ENCODE results near the gene DIABLO.
A peak's percentile ranks its signal among the peaks of the same experiment; 100 is the strongest.
"Not testable (repeated sequence)": the region's sequence is repeated elsewhere in the genome, so short reads cannot be mapped to it uniquely, and the experiment has no call there.

DIABLO gene

GRCh38 chr12:122189626-122190475, 36.0 kb downstream of the DIABLO start:
- DNase-seq (ENCODE audit: low read depth in 2 of 2), result no peak

- DNase-seq (ENCODE audit: low read depth in 2 of 2), result no peak
Observed at GRCh38 chr12:122187466-122187865, 38.4 kb downstream of the DIABLO start.

GRCh38 chr12:122185494-122186082, 40.3 kb downstream of the DIABLO start:
- no peak for DNase-seq (ENCODE audit: low read depth in 2 of 2)

- DNase-seq (ENCODE audit: low read depth in 2 of 2), result no peak
Observed at GRCh38 chr12:122185079-122185478, 40.8 kb downstream of the DIABLO start.

GRCh38 chr12:122184517-122184916, 41.3 kb downstream of the DIABLO start:
- DNase-seq (ENCODE audit: low read depth in 2 of 2), result no peak

- no peak for DNase-seq (ENCODE audit: low read depth in 2 of 2)
Observed at GRCh38 chr12:122183588-122183940, 42.3 kb downstream of the DIABLO start.

GRCh38 chr12:122182887-122183587, 42.8 kb downstream of the DIABLO start, which contains the start of gene LRRC43:
TSS of gene LRRC43 (plus strand) at chr12:122183123. CDS start at chr12:122183145, 22 bp downstream.
- no peak for DNase-seq (ENCODE audit: low read depth in 2 of 2)

GRCh38 chr12:122176473-122176872, 49.4 kb downstream of the DIABLO start:
- DNase-seq (ENCODE audit: low read depth in 2 of 2), result not testable (repeated sequence)

- DNase-seq (ENCODE audit: low read depth in 2 of 2), result peak in 1 of 2 donors; percentile 57
Observed at GRCh38 chr12:122174155-122174845, 51.6 kb downstream of the DIABLO start, which contains the start of gene IL31. TSS of gene IL31 (minus strand) at chr12:122174221. CDS start at chr12:122174172, 49 bp downstream.

- DNase-seq (ENCODE audit: low read depth in 2 of 2), result no peak
Observed at GRCh38 chr12:122172262-122172939, 53.5 kb downstream of the DIABLO start.

- DNase-seq (ENCODE audit: low read depth in 2 of 2), result no peak
Observed at GRCh38 chr12:122171399-122171798, 54.5 kb downstream of the DIABLO start.

- DNase-seq (ENCODE audit: low read depth in 2 of 2), result no peak
Observed at GRCh38 chr12:122168492-122168891, 57.4 kb downstream of the DIABLO start.

GRCh38 chr12:122167356-122167925, 58.4 kb downstream of the DIABLO start:
- DNase-seq (ENCODE audit: low read depth in 2 of 2), result no peak

- DNase-seq (ENCODE audit: low read depth in 2 of 2), result peak; percentile 43 to 72
Observed at GRCh38 chr12:122166422-122167349, 59.2 kb downstream of the DIABLO start.

- DNase-seq (ENCODE audit: low read depth in 2 of 2), result no peak
Observed at GRCh38 chr12:122162976-122163375, 62.9 kb downstream of the DIABLO start.

GRCh38 chr12:122161682-122162081, 64.2 kb downstream of the DIABLO start:
- no peak for DNase-seq (ENCODE audit: low read depth in 2 of 2)

- no peak for DNase-seq (ENCODE audit: low read depth in 2 of 2)
Observed at GRCh38 chr12:122160761-122161160, 65.1 kb downstream of the DIABLO start.

GRCh38 chr12:122159882-122160281, 66.0 kb downstream of the DIABLO start:
- no peak for DNase-seq (ENCODE audit: low read depth in 2 of 2)

- DNase-seq (ENCODE audit: low read depth in 2 of 2), result no peak
Observed at GRCh38 chr12:122158700-122159285, 67.1 kb downstream of the DIABLO start.

Measured in stimulated activated CD8-positive, alpha-beta memory T cell treated with anti-CD3 and anti-CD28 coated beads, Interleukin-15, amount 100 ng/mL, for 48 hours (primary cell).